SU-DHL-6 (cell line): ENCODE results near the gene TSPAN4.
A peak's percentile ranks its signal among the peaks of the same experiment; 100 is the strongest.

Experiments used
- H2AFZ ChIP-seq: fragments of 200-600 bp; sonication (generic); 2 replicates; pipeline ENCODE4 v1.6.1; 2014; ENCODE audit warnings: low read depth, mild to moderate bottlenecking, moderate library complexity, mixed read lengths, antibody characterized with exemption, low read length; ENCODE audit not compliant: severe bottlenecking
- H3F3A ChIP-seq: fragments of 200-600 bp; shearing (Covaris generic); 2 replicates; pipeline ENCODE4 v1.6.0; 2016; ENCODE audit warnings: antibody characterized with exemption, mild to moderate bottlenecking; ENCODE audit not compliant: insufficient read depth
- H3K27ac ChIP-seq: fragments of 200-600 bp; sonication (generic); 2 replicates; pipeline ENCODE4 v1.5.1; 2016; ENCODE audit warnings: low read depth, mild to moderate bottlenecking, low read length, moderate library complexity, mixed read lengths
- H3K27me3 ChIP-seq: fragments of 200-600 bp; sonication (generic), shearing (Covaris generic); 2 replicates; pipeline ENCODE4 v1.6.0; 2014; ENCODE audit warnings: mild to moderate bottlenecking, low read length
- H3K36me3 ChIP-seq: fragments of 200-600 bp; sonication (generic); 2 replicates; pipeline ENCODE4 v1.6.1; 2014; ENCODE audit warnings: mild to moderate bottlenecking, low read length, mixed read lengths
- H3K4me2 ChIP-seq: fragments of 300-600, 200-600 bp; shearing (Covaris generic), sonication (generic); 2 replicates; pipeline ENCODE4 v1.6.0; 2014; ENCODE audit warnings: low read length, low read depth, mild to moderate bottlenecking; ENCODE audit not compliant: poor library complexity, severe bottlenecking
- H3K4me3 ChIP-seq: fragments of 200-600 bp; sonication (generic); 2 replicates; pipeline ENCODE4 v1.5.1; 2014; ENCODE audit warnings: antibody characterized with exemption, low read length, mild to moderate bottlenecking, mixed read lengths; ENCODE audit not compliant: insufficient read depth, poor library complexity, severe bottlenecking
- H3K79me2 ChIP-seq: fragments of 200-600 bp; sonication (generic); 2 replicates; pipeline ENCODE4 v1.6.1; 2014; ENCODE audit warnings: mild to moderate bottlenecking, low read length, moderate library complexity; ENCODE audit not compliant: insufficient read depth
- H3K9ac ChIP-seq: fragments of 200-600 bp; sonication (generic); 2 replicates; pipeline ENCODE4 v1.7.0; 2014; ENCODE audit warnings: mild to moderate bottlenecking, low read length
- H3K9me2 ChIP-seq: fragments of 200-600 bp; sonication (generic); replicated peaks from 2 replicates; pipeline ENCODE4 v1.6.1; 2014; ENCODE audit warnings: low read length; ENCODE audit not compliant: insufficient read depth
- H3K9me3 ChIP-seq: fragments of 200-600 bp; sonication (generic); 2 replicates; pipeline ENCODE4 v1.6.1; 2014; ENCODE audit warnings: low read length, mixed read lengths; ENCODE audit not compliant: insufficient read depth
- H4K20me1 ChIP-seq: fragments of 200-600 bp; sonication (generic); 2 replicates; pipeline ENCODE4 v1.6.1; 2014; ENCODE audit warnings: low read depth, mild to moderate bottlenecking, antibody characterized with exemption, low read length, moderate library complexity, mixed read lengths
- EZH2phosphoT487 ChIP-seq: fragments of 200-600 bp; sonication (generic), shearing (Covaris generic); conservative IDR thresholded peaks from 2 replicates; pipeline ENCODE4 v1.6.1; 2018; ENCODE audit warnings: mild to moderate bottlenecking, antibody characterized with exemption, low read length, moderate library complexity, mixed read lengths
- TF ChIP-seq, protein P1 (sequence below): fragments of 200-600 bp; sonication (generic); IDR thresholded peaks from one replicate; pipeline ENCODE4 v1.5.1; 2017; ENCODE audit warnings: antibody characterized with exemption, mild to moderate bottlenecking, low read length, moderate library complexity; ENCODE audit not compliant: insufficient read depth, poor library complexity, severe bottlenecking

TSPAN4 gene

DNA sequence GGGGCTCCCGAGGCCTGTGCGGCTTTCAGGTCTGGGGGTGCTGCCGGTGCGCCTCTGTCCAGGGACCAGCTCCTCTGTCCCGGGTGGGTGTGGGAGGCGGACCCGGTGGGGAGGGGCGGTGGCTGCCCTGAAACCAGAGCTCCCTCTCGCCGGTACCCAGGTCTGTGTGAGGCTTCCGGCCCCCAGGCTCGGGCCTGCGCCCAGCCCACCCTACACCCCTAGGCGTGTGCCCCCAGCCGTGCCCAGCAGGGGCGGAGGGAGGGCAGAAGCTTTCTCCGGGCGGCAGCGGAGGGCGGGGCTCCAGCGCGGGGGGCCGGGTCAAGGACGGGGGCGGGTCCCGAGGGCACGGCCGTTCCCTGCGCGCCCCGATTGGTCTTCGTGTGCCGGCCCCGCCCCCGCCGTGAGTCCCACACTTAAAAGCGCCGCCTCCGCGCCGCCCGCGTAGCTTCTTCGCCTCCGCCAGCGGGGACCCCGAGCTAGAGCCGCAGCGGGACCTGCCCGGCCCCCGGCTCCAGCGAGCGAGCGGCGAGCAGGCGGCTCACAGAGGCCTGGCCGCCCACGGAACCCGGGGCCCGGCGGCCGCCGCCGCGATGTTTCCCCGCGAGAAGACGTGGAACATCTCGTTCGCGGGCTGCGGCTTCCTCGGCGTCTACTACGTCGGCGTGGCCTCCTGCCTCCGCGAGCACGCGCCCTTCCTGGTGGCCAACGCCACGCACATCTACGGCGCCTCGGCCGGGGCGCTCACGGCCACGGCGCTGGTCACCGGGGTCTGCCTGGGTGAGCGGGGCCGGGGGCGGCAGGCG is 23.3 kb upstream of the TSPAN4 start:
- Histone ChIP-seq H3K9ac (peak overlapping the region; percentile 61), H3K4me2 (peak overlapping the region; percentile 59), H4K20me1 (no peaks in the 10 kb centered on the region; the same call in 1 of the 2 replicates), H2AFZ (peak overlapping the region; percentile 49), H3F3A (no peaks in the 10 kb centered on the region; the same call in 1 of the 2 replicates), H3K79me2 (no peaks in the 10 kb centered on the region), H3K36me3 (no peaks in the 10 kb centered on the region), H3K9me3 (no peaks in the 10 kb centered on the region), H3K4me3 (peak overlapping the region; percentile 61), H3K27me3 (no peaks in the 10 kb centered on the region), H3K9me2 (no peaks in the 10 kb centered on the region), H3K27ac (peak overlapping the region; percentile 34; the same call in 1 of the 2 replicates)
- TF ChIP-seq, protein P1, sequence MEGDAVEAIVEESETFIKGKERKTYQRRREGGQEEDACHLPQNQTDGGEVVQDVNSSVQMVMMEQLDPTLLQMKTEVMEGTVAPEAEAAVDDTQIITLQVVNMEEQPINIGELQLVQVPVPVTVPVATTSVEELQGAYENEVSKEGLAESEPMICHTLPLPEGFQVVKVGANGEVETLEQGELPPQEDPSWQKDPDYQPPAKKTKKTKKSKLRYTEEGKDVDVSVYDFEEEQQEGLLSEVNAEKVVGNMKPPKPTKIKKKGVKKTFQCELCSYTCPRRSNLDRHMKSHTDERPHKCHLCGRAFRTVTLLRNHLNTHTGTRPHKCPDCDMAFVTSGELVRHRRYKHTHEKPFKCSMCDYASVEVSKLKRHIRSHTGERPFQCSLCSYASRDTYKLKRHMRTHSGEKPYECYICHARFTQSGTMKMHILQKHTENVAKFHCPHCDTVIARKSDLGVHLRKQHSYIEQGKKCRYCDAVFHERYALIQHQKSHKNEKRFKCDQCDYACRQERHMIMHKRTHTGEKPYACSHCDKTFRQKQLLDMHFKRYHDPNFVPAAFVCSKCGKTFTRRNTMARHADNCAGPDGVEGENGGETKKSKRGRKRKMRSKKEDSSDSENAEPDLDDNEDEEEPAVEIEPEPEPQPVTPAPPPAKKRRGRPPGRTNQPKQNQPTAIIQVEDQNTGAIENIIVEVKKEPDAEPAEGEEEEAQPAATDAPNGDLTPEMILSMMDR: no peak
- TF ChIP-seq EZH2phosphoT487: no peak

DNA sequence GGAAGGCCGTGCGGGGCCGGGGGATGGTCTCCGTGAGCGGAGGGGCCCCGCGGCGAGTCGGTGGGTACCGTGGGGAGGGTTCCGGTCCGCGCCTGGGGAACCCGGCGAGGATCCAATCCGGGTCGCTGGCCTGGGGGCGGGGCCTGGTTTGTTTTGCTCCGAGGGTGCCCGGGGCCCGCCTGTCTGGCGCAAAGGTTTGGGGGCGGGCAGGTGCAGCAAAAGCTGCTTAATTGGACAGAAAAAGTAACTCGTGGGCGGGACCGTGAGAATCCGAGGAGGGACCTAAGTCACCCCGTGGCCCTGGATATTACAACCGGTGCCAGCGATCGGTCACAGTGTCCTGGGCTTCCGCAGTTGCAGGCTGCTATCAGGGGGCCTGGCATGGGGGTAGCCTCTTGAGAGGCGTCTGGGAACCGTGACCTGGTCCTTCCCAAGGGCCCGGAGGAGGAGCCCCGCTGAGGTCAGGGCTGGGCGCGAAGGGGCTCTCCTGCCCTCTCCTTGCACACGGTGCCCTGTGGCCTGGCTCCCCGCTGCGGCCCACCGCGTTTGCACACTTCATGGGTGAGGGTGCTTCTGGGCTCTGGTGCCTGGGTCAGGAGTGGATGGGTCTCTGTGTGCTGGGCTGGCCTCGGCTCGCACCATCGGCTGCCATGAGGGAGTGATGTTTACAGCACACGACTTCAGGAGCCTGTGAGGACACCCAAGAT is 22.6 kb upstream of the TSPAN4 start:
- Histone ChIP-seq H3K27ac (peak overlapping the region; percentile 34; the same call in 1 of the 2 replicates), H3K9ac (peak overlapping the region; percentile 61)
- TF ChIP-seq EZH2phosphoT487: no peak
- TF ChIP-seq, protein P1: no peak

GRCh38 chr11:820655-821511 is 21.8 kb upstream of the TSPAN4 start:
- no peak for TF ChIP-seq EZH2phosphoT487
- TF ChIP-seq, protein P1: no peak
- H3K79me2 ChIP-seq: no peaks in the 10 kb centered on the region
- H2AFZ ChIP-seq: no peak overlapping the region
- H3K4me3 ChIP-seq: peak overlapping the region; percentile 61
- H3F3A ChIP-seq: no peaks in the 10 kb centered on the region; the same call in 1 of the 2 replicates
- H4K20me1 ChIP-seq: no peaks in the 10 kb centered on the region; the same call in 1 of the 2 replicates
- peak overlapping the region; percentile 61 for H3K9ac ChIP-seq
- no peak overlapping the region for H3K27ac ChIP-seq
- H3K9me3 ChIP-seq: no peaks in the 10 kb centered on the region
- peak overlapping the region; percentile 59 for H3K4me2 ChIP-seq
- H3K27me3 ChIP-seq: no peaks in the 10 kb centered on the region
- H3K9me2 ChIP-seq: no peaks in the 10 kb centered on the region
- H3K36me3 ChIP-seq: no peaks in the 10 kb centered on the region

More for the DNA sequence above, 22.6 kb upstream of the TSPAN4 start:
- Histone ChIP-seq H3K79me2 (no peaks in the 10 kb centered on the region), H3F3A (no peaks in the 10 kb centered on the region; the same call in 1 of the 2 replicates), H4K20me1 (no peaks in the 10 kb centered on the region; the same call in 1 of the 2 replicates), H3K9me3 (no peaks in the 10 kb centered on the region), H3K9me2 (no peaks in the 10 kb centered on the region), H3K36me3 (no peaks in the 10 kb centered on the region), H3K4me2 (peak overlapping the region; percentile 59), H2AFZ (peak overlapping the region; percentile 42), H3K4me3 (peak overlapping the region; percentile 61), H3K27me3 (no peaks in the 10 kb centered on the region)
